Fibroblast of lung (primary cell): ENCODE data around the gene SMIM20. TPM values are rescaled to one million over a fixed set of nuclear protein-coding genes. Genes with fewer than 3 reads are reported as not detected.

Experiments
- DNase-seq, 2 donors: peaks; one replicate each; pipeline versions ENCODE4 v3.0.0 to v3.0.0-alpha.2; 2010; ENCODE audit warnings: low read depth in 2 of 2
- H2AFZ ChIP-seq: 2 replicates; pipeline ENCODE4 v1.5.1; 2012; ENCODE audit warnings: low read length, control low read depth, inconsistent platforms
- H3K27ac ChIP-seq: 2 replicates; pipeline ENCODE4 v1.5.1; 2011; ENCODE audit warnings: low read length, control low read depth; ENCODE audit not compliant: insufficient read depth
- H3K27me3 ChIP-seq: 2 replicates; pipeline ENCODE4 v1.5.1; 2011; ENCODE audit warnings: mild to moderate bottlenecking, low read length; ENCODE audit not compliant: control insufficient read depth, insufficient read depth
- H3K36me3 ChIP-seq: 2 replicates; pipeline ENCODE4 v1.5.1; 2011; ENCODE audit warnings: low read length; ENCODE audit not compliant: control insufficient read depth, insufficient read depth
- H3K4me1 ChIP-seq: 2 replicates; pipeline ENCODE4 v1.5.1; 2011; ENCODE audit warnings: low read length; ENCODE audit not compliant: control insufficient read depth, insufficient read depth; ENCODE audit errors: extremely low read depth
- H3K4me2 ChIP-seq: 2 replicates; pipeline ENCODE4 v1.5.1; 2011; ENCODE audit warnings: low read length, control low read depth; ENCODE audit not compliant: insufficient read depth; ENCODE audit errors: extremely low read depth
- H3K4me3 ChIP-seq, 4 experiments: fragments of 200-600 bp in 1 of 4; sonication (generic) in 1 of 4; replicated peaks in 1 of 4; 2 replicates each; pipeline ENCODE4 v1.5.1; 2011 to 2016; ENCODE audit warnings: low read length in 4 of 4, low read depth in 3 of 4, mild to moderate bottlenecking in 3 of 4, control low read depth in 2 of 4, inconsistent platforms in 1 of 4, mixed read lengths in 1 of 4; ENCODE audit not compliant: insufficient read depth in 1 of 4; ENCODE audit errors: control extremely low read depth in 1 of 4
- H3K79me2 ChIP-seq: 2 replicates; pipeline ENCODE4 v1.5.1; 2012; ENCODE audit warnings: mild to moderate bottlenecking, low read length, inconsistent platforms; ENCODE audit not compliant: control insufficient read depth, insufficient read depth
- H3K9ac ChIP-seq: 2 replicates; pipeline ENCODE4 v1.5.1; 2011; ENCODE audit warnings: mild to moderate bottlenecking, low read length, control low read depth; ENCODE audit not compliant: insufficient read depth
- H3K9me3 ChIP-seq: 2 replicates; pipeline ENCODE4 v1.5.1; 2012; ENCODE audit warnings: low read depth, low read length; ENCODE audit not compliant: control insufficient read depth, insufficient read depth
- H4K20me1 ChIP-seq: 2 replicates; pipeline ENCODE4 v1.5.1; 2011; ENCODE audit warnings: low read length; ENCODE audit not compliant: control insufficient read depth, insufficient read depth; ENCODE audit errors: extremely low read depth
- EZH2 ChIP-seq: IDR thresholded peaks from 2 replicates; pipeline ENCODE4 v1.5.1; 2012; ENCODE audit warnings: low read length, control low read depth, mild to moderate bottlenecking; ENCODE audit errors: missing control alignments
- polyA plus RNA-seq, 2 donors: library from polyadenylated mRNA; depleted of rRNA in 1 of 2; stranded (reverse) in 1 of 2; unstranded in 1 of 2; fragments of >200 nt; gene quantifications; 2 replicates each; pipeline ENCODE4 v1.2.1, GENCODE V29; 2011 to 2012; ENCODE audit warnings: missing spikeins in 1 of 2
- total RNA-seq: library from RNA; depleted of rRNA; stranded (reverse); fragments of >200 nt; gene quantifications from 2 replicates; pipeline ENCODE4 v1.2.1, GENCODE V29; 2014
- TF ChIP-seq, protein P1 (sequence below), 2 donors: IDR thresholded peaks in 1 of 2; conservative IDR thresholded peaks in 1 of 2; 1 replicate in 1 of 2; 2 replicates in 1 of 2; pipeline ENCODE4 v1.5.1; 2011 to 2012; ENCODE audit warnings: low read length in 2 of 2, control low read depth in 1 of 2, inconsistent platforms in 1 of 2, low read depth in 1 of 2, mild to moderate bottlenecking in 1 of 2

SMIM20 gene
- total and polyA plus RNA-seq, 2 donors (not counting 1 experiment from before 2014, with no cell fraction given): 34.9 to 48.7 TPM

DNA sequence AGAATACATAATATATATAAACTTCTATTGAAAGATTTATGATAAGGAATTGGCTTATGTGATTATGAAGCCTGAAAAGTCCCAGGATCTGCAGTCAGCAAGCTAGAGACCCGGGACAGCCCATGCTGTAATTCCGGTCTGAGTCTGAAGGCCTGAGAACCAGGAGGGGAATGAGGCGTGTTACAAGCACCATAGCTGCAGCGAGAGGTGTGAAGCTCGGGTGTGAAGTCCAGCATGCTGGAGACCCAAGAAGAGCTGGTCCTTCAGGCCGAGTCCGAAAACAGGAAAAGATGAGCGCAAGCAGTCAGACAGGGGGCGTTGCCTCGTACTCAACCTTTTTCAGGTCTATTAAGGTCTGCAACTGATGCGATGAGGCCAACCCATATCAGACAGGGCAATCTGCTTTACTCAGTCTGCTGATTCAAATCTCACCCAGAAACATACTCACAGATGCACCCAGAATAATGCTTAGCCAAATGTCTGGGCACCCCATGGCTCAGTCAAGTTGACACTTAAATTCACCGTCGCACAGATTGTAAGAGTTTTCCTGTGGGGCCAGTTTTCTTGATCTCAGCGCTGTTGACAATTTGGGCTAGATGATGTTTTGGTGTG, 40.4 kb downstream of the SMIM20 start:
- H2AFZ ChIP-seq: no peak overlapping the region
- TF ChIP-seq, protein P1, sequence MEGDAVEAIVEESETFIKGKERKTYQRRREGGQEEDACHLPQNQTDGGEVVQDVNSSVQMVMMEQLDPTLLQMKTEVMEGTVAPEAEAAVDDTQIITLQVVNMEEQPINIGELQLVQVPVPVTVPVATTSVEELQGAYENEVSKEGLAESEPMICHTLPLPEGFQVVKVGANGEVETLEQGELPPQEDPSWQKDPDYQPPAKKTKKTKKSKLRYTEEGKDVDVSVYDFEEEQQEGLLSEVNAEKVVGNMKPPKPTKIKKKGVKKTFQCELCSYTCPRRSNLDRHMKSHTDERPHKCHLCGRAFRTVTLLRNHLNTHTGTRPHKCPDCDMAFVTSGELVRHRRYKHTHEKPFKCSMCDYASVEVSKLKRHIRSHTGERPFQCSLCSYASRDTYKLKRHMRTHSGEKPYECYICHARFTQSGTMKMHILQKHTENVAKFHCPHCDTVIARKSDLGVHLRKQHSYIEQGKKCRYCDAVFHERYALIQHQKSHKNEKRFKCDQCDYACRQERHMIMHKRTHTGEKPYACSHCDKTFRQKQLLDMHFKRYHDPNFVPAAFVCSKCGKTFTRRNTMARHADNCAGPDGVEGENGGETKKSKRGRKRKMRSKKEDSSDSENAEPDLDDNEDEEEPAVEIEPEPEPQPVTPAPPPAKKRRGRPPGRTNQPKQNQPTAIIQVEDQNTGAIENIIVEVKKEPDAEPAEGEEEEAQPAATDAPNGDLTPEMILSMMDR (conservative IDR thresholded peaks at IDR 0.05 in 1 of 2, IDR thresholded peaks at IDR 0.05 in 1 of 2; ENCODE audit: low read depth in 1 of 2, low read length in 2 of 2): no peak
- TF ChIP-seq EZH2: no peak
- no peak for DNase-seq
- no peaks in the 10 kb centered on the region for H3K9me3 ChIP-seq
- H3K4me2 ChIP-seq: no peak overlapping the region
- no peaks in the 10 kb centered on the region for H3K79me2 ChIP-seq
- no peak overlapping the region for H3K27ac ChIP-seq
- no peaks in the 10 kb centered on the region for H3K4me1 ChIP-seq
- peaks cover 2% of the 10 kb centered on the region for H3K27me3 ChIP-seq
- no peak overlapping the region for H3K4me3 ChIP-seq
- H3K9ac ChIP-seq: no peak overlapping the region
- no peaks in the 10 kb centered on the region for H4K20me1 ChIP-seq
- no peaks in the 10 kb centered on the region for H3K36me3 ChIP-seq

DNA sequence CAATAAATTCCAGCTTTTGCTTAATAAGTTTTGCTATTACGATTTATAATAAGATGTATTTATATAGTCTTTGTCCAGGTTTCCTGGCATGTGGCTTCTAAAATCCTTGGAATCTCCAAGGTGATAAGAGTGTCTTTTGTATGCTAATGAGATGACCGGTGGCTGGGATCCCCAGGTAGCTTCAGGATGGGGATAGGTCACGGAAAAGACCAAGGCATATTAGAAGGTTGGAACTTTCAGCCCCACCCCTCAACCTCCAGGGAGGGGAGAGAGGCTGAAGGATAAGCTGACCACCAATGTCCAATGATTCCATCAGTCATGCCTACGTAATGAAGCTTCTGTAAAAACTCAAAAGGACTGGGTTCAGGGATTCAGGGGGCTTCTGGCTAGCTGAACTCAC, 41.7 kb downstream of the SMIM20 start:
- no peaks in the 10 kb centered on the region for H3K27me3 ChIP-seq
- TF ChIP-seq EZH2: no peak
- TF ChIP-seq, protein P1 (conservative IDR thresholded peaks at IDR 0.05 in 1 of 2, IDR thresholded peaks at IDR 0.05 in 1 of 2; ENCODE audit: low read depth in 1 of 2, low read length in 2 of 2): no peak

DNA sequence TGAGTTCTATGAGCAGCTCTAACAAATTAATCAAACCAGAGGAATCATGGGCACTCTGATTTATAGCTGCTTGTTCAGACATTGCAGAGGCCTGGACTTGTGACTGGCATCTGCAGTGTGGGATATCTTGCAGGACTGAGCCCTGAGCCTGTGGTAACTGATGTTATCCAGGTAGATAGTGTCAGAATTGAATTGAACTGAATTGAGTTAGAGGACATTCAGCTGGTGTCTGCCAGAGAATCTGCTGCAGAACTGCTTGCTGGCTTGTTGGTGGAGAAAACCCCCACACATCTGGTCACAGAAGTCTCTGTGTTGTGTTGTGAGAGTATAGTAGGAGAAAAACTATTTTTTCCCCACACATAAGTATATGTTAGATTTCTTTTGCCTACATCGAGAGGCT, 42.2 kb downstream of the SMIM20 start:
- no peaks in the 10 kb centered on the region for H3K9me3 ChIP-seq
- no peaks in the 10 kb centered on the region for H3K4me1 ChIP-seq
- H3K4me3 ChIP-seq: no peak overlapping the region
- H3K27ac ChIP-seq: no peak overlapping the region
- TF ChIP-seq, protein P1 (conservative IDR thresholded peaks at IDR 0.05 in 1 of 2, IDR thresholded peaks at IDR 0.05 in 1 of 2; ENCODE audit: low read depth in 1 of 2, low read length in 2 of 2): no peak
- TF ChIP-seq EZH2: no peak
- no peak for DNase-seq
- H4K20me1 ChIP-seq: no peaks in the 10 kb centered on the region
- H2AFZ ChIP-seq: no peak overlapping the region
- H3K4me2 ChIP-seq: no peak overlapping the region
- H3K36me3 ChIP-seq: no peaks in the 10 kb centered on the region
- no peak overlapping the region for H3K9ac ChIP-seq
- H3K27me3 ChIP-seq: no peaks in the 10 kb centered on the region
- no peaks in the 10 kb centered on the region for H3K79me2 ChIP-seq

More for the DNA sequence above, 41.7 kb downstream of the SMIM20 start:
- Histone ChIP-seq H3K9me3 (no peaks in the 10 kb centered on the region), H2AFZ (no peak overlapping the region), H3K4me1 (no peaks in the 10 kb centered on the region), H3K27ac (no peak overlapping the region), H3K36me3 (no peaks in the 10 kb centered on the region), H3K79me2 (no peaks in the 10 kb centered on the region), H3K9ac (no peak overlapping the region), H4K20me1 (no peaks in the 10 kb centered on the region), H3K4me3 (no peak overlapping the region), H3K4me2 (no peak overlapping the region)
- no peak for DNase-seq
